Activated CD8-positive, alpha-beta memory T cell treated with anti-CD3 and anti-CD28 coated beads, Interleukin-2, amount 50 U/mL, for 1 hour (primary cell): ENCODE measurements around the gene ZNF709.
"Not testable (repeated sequence)": the region's sequence is repeated elsewhere in the genome, so short reads cannot be mapped to it uniquely, and the experiment has no call there.

Experiments
- DNase-seq: peaks from one replicate; pipeline ENCODE4 v3.0.0-alpha.2; 2020; ENCODE audit errors: extremely low read depth

The ZNF709 gene

GRCh38 chr19:12484371-12485051 lies at the start of gene ZNF709:
Gene ZNF709, minus strand, starts transcription at chr19:12484816. Its CDS starts 159 bp downstream, at chr19:12484657.
- peak; percentile 71 for DNase-seq

- no peak for DNase-seq
Measured at GRCh38 chr19:12527034-12527836, 42.6 kb upstream of the ZNF709 start.

GRCh38 chr19:12526542-12526941 lies 41.9 kb upstream of the ZNF709 start:
- DNase-seq, result no peak

GRCh38 chr19:12521996-12522395 lies 37.4 kb upstream of the ZNF709 start:
- no peak for DNase-seq

GRCh38 chr19:12513531-12514061 lies 29.0 kb upstream of the ZNF709 start:
- DNase-seq, result no peak

- no peak for DNase-seq
Measured at GRCh38 chr19:12497032-12497431, 12.4 kb upstream of the ZNF709 start.

GRCh38 chr19:12496480-12496879 lies 11.9 kb upstream of the ZNF709 start:
- DNase-seq, result no peak

- peak; percentile 87 for DNase-seq
Measured at GRCh38 chr19:12495002-12495802, 10.6 kb upstream of the ZNF709 start.

GRCh38 chr19:12494260-12494860 lies 9.7 kb upstream of the ZNF709 start:
- no peak for DNase-seq

GRCh38 chr19:12486265-12486783 lies 1.7 kb upstream of the ZNF709 start:
- DNase-seq, result not testable (repeated sequence)

- no peak for DNase-seq
Measured at GRCh38 chr19:12485571-12485970, 955 bp upstream of the ZNF709 start.

- no peak for DNase-seq
Measured at GRCh38 chr19:12485052-12485416, 418 bp upstream of the ZNF709 start.

GRCh38 chr19:12484011-12484370 lies 625 bp downstream of the ZNF709 start:
- DNase-seq, result no peak

GRCh38 chr19:12482509-12482886 lies 2.1 kb downstream of the ZNF709 start:
- no peak for DNase-seq

- no peak for DNase-seq
Measured at GRCh38 chr19:12481781-12482508, 2.7 kb downstream of the ZNF709 start.

GRCh38 chr19:12478234-12478941 lies 6.2 kb downstream of the ZNF709 start:
- no peak for DNase-seq

GRCh38 chr19:12467651-12468050 lies 17.0 kb downstream of the ZNF709 start:
- DNase-seq, result not testable (repeated sequence)

- no peak for DNase-seq
Measured at GRCh38 chr19:12465211-12465610, 19.4 kb downstream of the ZNF709 start.

GRCh38 chr19:12464769-12465168 lies 19.8 kb downstream of the ZNF709 start:
- no peak for DNase-seq

GRCh38 chr19:12464139-12464538 lies 20.5 kb downstream of the ZNF709 start:
- DNase-seq, result not testable (repeated sequence)
